Suprapubic skin (tissue), 4 donors: ENCODE data around the gene ANKRD13B. TPM values are rescaled to one million over a fixed set of nuclear protein-coding genes. Genes with fewer than 3 reads are reported as not detected.

Experiments
- DNase-seq, 2 donors: peaks; one replicate each; pipeline ENCODE4 v3.0.0-alpha.2; 2019; ENCODE audit warnings: low spot score in 2 of 2
- H3K27ac ChIP-seq: fragments of 200-600 bp; sonication (generic); one replicate; pipeline ENCODE4 v1.5.1; 2019
- H3K27me3 ChIP-seq: fragments of 200-600 bp; sonication (generic); one replicate; pipeline ENCODE4 v1.5.1; 2019
- H3K36me3 ChIP-seq: fragments of 200-600 bp; sonication (generic); one replicate; pipeline ENCODE4 v1.5.1; 2019
- H3K4me1 ChIP-seq: fragments of 200-600 bp; sonication (generic); one replicate; pipeline ENCODE4 v1.5.1; 2019
- H3K4me3 ChIP-seq: fragments of 200-600 bp; sonication (generic); one replicate; pipeline ENCODE4 v1.5.1; 2019; ENCODE audit warnings: mild to moderate bottlenecking
- H3K9me3 ChIP-seq: fragments of 200-600 bp; sonication (generic); one replicate; pipeline ENCODE4 v1.5.1; 2019
- EP300 ChIP-seq: sonication (generic); formaldehyde crosslinking; IDR thresholded peaks from one replicate; pipeline ENCODE4 v1.6.1; 2017; ENCODE audit warnings: antibody characterized with exemption
- POLR2A ChIP-seq, 2 donors: fragments of 450-650 bp; IDR thresholded peaks; one replicate each; pipeline ENCODE4 v1.6.1; 2017; ENCODE audit warnings: antibody characterized with exemption in 2 of 2, mild to moderate bottlenecking in 2 of 2, moderate library complexity in 2 of 2
- POLR2AphosphoS5 ChIP-seq, 3 donors: sonication (generic); formaldehyde crosslinking; IDR thresholded peaks; one replicate each; pipeline ENCODE4 v1.6.1; 2017; ENCODE audit warnings: antibody characterized with exemption in 3 of 3
- WGBS: methylation state at CpG from one replicate; pipeline ENCODE4 v1.1.5; 2018; 5-methylcytosine and 5-hydroxymethylcytosine counted together
- total RNA-seq, 4 donors: library from RNA; depleted of rRNA; stranded (reverse); fragments of >200 nt; gene quantifications; one replicate each; pipeline ENCODE4 v1.1.0, GENCODE V29; 2016
- TF ChIP-seq, protein P1 (sequence below), 2 donors: fragments of 200-600 bp in 1 of 2; fragments of 450-650 bp in 1 of 2; sonication (generic) in 1 of 2; IDR thresholded peaks; one replicate each; pipeline ENCODE4 v1.5.1; 2016 to 2019; ENCODE audit warnings: antibody characterized with exemption in 2 of 2, mild to moderate bottlenecking in 1 of 2, moderate library complexity in 1 of 2

Gene ANKRD13B
- total RNA-seq, 4 donors from 2014 or later = 9.0 to 16.5 (median 10.8) TPM

DNA sequence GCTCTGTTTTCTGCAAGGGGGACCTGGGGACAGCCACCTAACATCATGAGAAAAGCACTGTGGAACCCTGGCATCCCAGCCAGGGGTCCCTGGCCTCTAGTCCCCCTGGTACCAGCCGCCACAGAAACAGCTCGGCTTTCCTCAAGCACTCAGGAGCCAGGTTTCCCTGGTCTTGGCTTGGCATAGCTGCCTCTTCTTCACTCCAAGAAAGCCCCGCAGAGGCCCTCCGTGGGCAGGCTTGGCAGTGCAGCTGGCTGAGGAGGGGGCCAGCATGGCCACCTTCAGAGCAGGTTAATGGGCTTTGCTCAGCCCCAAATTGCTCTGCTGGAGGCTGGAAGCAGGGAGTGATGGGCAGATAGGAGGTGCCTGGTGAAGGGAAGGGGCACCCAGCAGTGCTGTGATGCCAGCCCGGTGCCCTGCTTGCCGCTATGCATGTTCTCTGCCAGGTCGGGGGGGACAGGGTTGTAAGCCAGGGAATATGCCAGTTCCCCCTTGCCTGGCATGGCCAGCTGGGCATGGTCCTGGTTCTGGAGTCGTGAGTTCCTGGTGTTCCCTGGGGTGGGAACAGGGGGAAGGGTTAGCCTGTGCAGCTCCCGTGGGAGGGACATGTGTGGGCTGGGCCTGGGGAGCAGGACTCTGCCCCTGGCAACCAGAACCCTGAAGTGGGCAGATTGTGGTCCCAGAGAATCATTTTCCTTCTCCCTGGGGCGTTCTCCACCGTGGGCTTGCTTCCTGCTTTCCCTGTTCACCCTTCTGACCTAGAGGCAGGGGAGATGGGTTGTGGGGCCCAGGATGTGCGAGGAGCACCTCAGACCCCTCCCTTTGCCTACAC is 3.2 kb downstream of the ANKRD13B start:
- 88% methylated on average over 11 of the region's 12 CpGs for WGBS

DNA sequence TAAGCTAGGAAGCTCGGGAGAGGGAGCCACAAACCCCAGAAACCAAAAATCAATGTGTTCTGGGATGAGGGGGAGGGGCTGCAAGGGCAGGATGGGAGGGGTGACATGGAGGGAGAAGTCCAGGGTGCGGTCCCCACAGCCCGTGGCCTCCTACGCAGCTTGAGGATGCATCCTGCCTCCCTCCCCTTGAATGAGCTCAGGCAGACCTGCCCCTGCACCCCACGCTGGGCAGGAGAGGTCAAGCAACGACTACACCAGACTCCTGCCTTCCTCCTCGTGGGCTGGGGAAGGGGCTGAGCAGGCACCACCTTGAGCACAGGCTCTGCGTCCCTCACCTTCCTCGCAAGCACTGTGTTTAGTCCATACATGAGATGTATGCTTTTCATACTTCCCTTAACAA is 3.9 kb downstream of the ANKRD13B start:
- no peaks in the 10 kb centered on the region for H3K36me3 ChIP-seq
- DNase-seq = no peak
- WGBS = 50% methylated on average over 9 of the region's 9 CpGs
- TF ChIP-seq POLR2A (IDR thresholded peaks at IDR 0.05) (no peak), EP300 (no peak), POLR2AphosphoS5 (IDR thresholded peaks at IDR 0.05) (no peak)
- TF ChIP-seq, protein P1, sequence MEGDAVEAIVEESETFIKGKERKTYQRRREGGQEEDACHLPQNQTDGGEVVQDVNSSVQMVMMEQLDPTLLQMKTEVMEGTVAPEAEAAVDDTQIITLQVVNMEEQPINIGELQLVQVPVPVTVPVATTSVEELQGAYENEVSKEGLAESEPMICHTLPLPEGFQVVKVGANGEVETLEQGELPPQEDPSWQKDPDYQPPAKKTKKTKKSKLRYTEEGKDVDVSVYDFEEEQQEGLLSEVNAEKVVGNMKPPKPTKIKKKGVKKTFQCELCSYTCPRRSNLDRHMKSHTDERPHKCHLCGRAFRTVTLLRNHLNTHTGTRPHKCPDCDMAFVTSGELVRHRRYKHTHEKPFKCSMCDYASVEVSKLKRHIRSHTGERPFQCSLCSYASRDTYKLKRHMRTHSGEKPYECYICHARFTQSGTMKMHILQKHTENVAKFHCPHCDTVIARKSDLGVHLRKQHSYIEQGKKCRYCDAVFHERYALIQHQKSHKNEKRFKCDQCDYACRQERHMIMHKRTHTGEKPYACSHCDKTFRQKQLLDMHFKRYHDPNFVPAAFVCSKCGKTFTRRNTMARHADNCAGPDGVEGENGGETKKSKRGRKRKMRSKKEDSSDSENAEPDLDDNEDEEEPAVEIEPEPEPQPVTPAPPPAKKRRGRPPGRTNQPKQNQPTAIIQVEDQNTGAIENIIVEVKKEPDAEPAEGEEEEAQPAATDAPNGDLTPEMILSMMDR (IDR thresholded peaks at IDR 0.05) = no peak
- peaks cover 48% of the 10 kb centered on the region for H3K4me1 ChIP-seq
- H3K4me3 ChIP-seq = no peak overlapping the region
- no peaks in the 10 kb centered on the region for H3K9me3 ChIP-seq
- H3K27me3 ChIP-seq = no peaks in the 10 kb centered on the region
- H3K27ac ChIP-seq = no peak overlapping the region

More for the DNA sequence above, 3.2 kb downstream of the ANKRD13B start:
- Histone ChIP-seq H3K27me3 (no peaks in the 10 kb centered on the region), H3K4me3 (no peak overlapping the region), H3K4me1 (peaks cover 55% of the 10 kb centered on the region), H3K36me3 (no peaks in the 10 kb centered on the region), H3K27ac (no peak overlapping the region), H3K9me3 (no peaks in the 10 kb centered on the region)
- no peak for DNase-seq
- TF ChIP-seq EP300 (no peak), POLR2AphosphoS5 (IDR thresholded peaks at IDR 0.05) (no peak), POLR2A (IDR thresholded peaks at IDR 0.05) (no peak)
- TF ChIP-seq, protein P1 (IDR thresholded peaks at IDR 0.05) = no peak

DNA sequence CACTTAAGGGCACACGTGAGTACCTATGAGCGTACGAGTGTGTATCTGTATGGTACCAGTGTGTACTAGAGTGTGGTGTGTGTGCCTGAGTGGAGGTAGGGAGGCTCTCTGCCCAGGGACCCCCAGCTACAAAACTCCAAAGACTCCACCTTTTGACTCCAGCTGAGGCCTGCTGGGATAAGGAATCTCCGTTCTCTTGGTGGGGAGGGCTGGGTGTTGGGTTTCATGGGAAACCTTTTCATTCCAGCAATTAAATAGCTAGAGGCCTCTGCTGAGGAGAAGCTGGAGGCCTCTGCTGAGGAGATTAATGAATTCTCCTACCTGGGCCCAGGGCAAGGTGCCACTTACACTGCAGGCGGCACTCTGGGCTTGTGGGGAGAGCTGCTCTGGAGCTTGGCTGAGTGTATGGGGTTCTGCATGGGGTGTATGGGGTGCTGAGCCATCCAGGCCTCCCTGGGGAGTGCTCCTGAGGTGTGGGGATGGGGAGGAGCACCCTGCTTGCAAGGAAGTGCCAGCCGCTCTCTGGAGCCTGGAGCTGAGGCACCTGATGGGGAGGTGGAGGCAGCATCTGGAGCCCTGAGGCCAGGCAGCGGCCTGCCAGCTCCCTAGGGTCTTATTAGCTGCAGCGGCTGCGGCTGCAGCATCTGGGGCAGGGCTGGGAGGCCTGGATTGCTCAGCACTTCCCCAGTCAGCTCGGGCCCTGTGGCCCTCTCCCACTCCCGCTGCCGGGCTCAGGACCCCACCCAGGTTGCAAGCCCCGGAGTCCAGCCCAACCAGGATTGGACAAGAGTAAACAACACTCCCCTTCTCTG is 4.6 kb downstream of the ANKRD13B start:
- WGBS = 64% methylated on average over 5 of the region's 13 CpGs
- TF ChIP-seq POLR2AphosphoS5 (IDR thresholded peaks at IDR 0.05) = no peak
- TF ChIP-seq, protein P1 (IDR thresholded peaks at IDR 0.05) = no peak
- no peak for TF ChIP-seq EP300
- TF ChIP-seq POLR2A (IDR thresholded peaks at IDR 0.05) = no peak
- DNase-seq = no peak
- Histone ChIP-seq H3K27me3 (no peaks in the 10 kb centered on the region), H3K4me3 (no peak overlapping the region), H3K27ac (no peak overlapping the region), H3K36me3 (no peaks in the 10 kb centered on the region), H3K9me3 (no peaks in the 10 kb centered on the region), H3K4me1 (peaks cover 41% of the 10 kb centered on the region)

DNA sequence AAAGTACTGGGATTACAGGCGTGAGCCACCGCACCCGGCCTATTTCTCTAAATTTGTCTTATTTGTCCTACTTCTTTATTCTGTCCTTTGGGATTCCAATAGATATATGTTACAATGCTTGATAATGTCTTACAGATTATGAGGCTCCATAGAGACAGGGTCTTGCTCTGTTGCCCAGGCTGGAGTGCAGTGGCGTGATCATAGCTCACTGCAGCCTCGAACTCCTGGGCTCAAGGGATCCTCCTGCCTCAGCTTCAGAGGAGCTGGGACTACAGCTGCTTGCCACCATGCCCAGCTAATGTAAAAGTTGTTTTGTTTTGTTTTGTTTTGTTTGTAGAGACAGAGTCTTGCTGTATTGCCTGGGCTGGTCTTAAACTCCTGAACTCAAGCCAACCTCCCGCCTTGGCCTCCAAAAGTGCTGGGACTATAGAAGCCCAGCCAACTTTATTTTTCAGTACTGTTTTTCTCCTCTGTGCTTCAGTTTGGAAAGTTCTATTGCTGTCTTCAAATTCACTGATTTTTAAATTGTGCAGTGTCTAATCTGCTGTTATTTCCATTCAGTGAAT is 10.3 kb downstream of the ANKRD13B start:
- no peak for DNase-seq

DNA sequence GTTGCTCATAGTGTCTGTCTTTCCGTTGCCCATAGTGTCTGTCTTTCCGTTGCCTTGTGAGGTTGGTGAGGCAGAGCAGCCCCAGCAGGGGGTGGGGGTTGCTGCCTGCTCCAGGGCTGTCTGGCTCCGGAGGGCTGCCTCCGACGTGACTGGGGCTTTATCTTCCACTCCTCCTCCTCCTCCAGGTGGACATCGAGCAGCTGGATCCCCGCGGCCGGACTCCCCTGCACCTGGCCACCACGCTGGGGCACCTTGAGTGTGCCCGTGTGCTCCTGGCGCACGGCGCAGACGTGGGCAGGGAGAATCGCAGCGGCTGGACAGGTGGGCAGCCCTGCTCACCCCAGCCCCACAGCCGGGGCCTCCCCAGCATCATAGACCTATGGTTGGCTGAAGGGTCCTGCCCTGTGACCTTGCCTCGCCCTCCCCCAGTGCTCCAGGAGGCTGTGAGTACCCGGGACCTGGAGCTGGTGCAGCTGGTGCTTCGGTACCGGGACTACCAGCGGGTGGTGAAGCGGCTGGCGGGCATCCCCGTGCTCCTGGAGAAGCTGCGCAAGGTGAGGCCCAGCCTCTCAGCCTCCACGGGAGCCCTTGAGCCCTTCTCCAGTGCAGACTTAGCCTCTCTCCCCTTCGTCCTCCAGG is 14.7 kb downstream of the ANKRD13B start:
- Histone ChIP-seq H3K9me3 (no peaks in the 10 kb centered on the region), H3K4me1 (no peaks in the 10 kb centered on the region), H3K36me3 (no peaks in the 10 kb centered on the region), H3K27ac (no peak overlapping the region), H3K27me3 (no peaks in the 10 kb centered on the region), H3K4me3 (no peak overlapping the region)
- DNase-seq = no peak
- TF ChIP-seq POLR2A (IDR thresholded peaks at IDR 0.05) (no peak), POLR2AphosphoS5 (IDR thresholded peaks at IDR 0.05) (no peak), EP300 (no peak)
- TF ChIP-seq, protein P1 (IDR thresholded peaks at IDR 0.05) = no peak
- 90% methylated on average over 28 of the region's 29 CpGs for WGBS

More for the DNA sequence above, 10.3 kb downstream of the ANKRD13B start:
- no peaks in the 10 kb centered on the region for H3K27me3 ChIP-seq
- 86% methylated on average over 6 of the region's 6 CpGs for WGBS
- H3K4me3 ChIP-seq = no peak overlapping the region
- no peaks in the 10 kb centered on the region for H3K4me1 ChIP-seq
- no peak overlapping the region for H3K27ac ChIP-seq
- H3K9me3 ChIP-seq = no peaks in the 10 kb centered on the region
- H3K36me3 ChIP-seq = no peaks in the 10 kb centered on the region
- TF ChIP-seq EP300 = no peak
